Urothelium cell line (cell line): ENCODE data around the gene ACTG2.

Experiments
- DNase-seq: peaks from one replicate; pipeline ENCODE4 v3.0.0; 2011; ENCODE audit warnings: low spot score, mixed read lengths
- FAIRE-seq: peaks from 2 replicates; lab custom pipeline; 2011; peaks lifted over from hg19 to GRCh38; lab: Jason Lieb, UNC

ACTG2 gene

GRCh38 chr2:73911548-73912208 lies 18.9 kb downstream of the ACTG2 start:
- no peak for FAIRE-seq
- DNase-seq = no peak

GRCh38 chr2:73913414-73914054 lies 20.7 kb downstream of the ACTG2 start:
- no peak for FAIRE-seq
- DNase-seq = no peak

GRCh38 chr2:73914667-73915066 lies 21.9 kb downstream of the ACTG2 start:
- DNase-seq (no peak), FAIRE-seq (no peak)

GRCh38 chr2:73915437-73915993 lies 22.7 kb downstream of the ACTG2 start:
- FAIRE-seq (no peak), DNase-seq (no peak)

- DNase-seq = no peak
- FAIRE-seq = no peak
These were observed 23.9 kb downstream of the ACTG2 start for GRCh38 chr2:73916666-73917065.

- no peak for FAIRE-seq
These were observed 24.5 kb downstream of the ACTG2 start for GRCh38 chr2:73917296-73917695.

GRCh38 chr2:73917696-73918207 lies 24.9 kb downstream of the ACTG2 start:
- peak; percentile 17 for FAIRE-seq
- DNase-seq = no peak

More at GRCh38 chr2:73917296-73917695, 24.5 kb downstream of the ACTG2 start:
- DNase-seq = no peak

- FAIRE-seq (no peak), DNase-seq (no peak)
These were observed 26.0 kb downstream of the ACTG2 start for GRCh38 chr2:73918856-73919255.

- no peak for DNase-seq
- FAIRE-seq = no peak
These were observed 26.9 kb downstream of the ACTG2 start for GRCh38 chr2:73919596-73920228.

GRCh38 chr2:73920577-73921545 lies 28.1 kb downstream of the ACTG2 start:
- FAIRE-seq (no peak), DNase-seq (no peak)

- no peak for DNase-seq
- no peak for FAIRE-seq
These were observed 28.8 kb downstream of the ACTG2 start for GRCh38 chr2:73921581-73921980.

GRCh38 chr2:73922681-73923080 lies 29.9 kb downstream of the ACTG2 start:
- no peak for DNase-seq
- FAIRE-seq = no peak

GRCh38 chr2:73925033-73925704 lies 32.4 kb downstream of the ACTG2 start:
- FAIRE-seq (no peak), DNase-seq (no peak)

GRCh38 chr2:73925853-73926492 lies 33.2 kb downstream of the ACTG2 start:
- DNase-seq = no peak
- no peak for FAIRE-seq

- peak; percentile 99 for DNase-seq
- FAIRE-seq = peak; percentile 99
These were observed 33.9 kb downstream of the ACTG2 start, which contains the start of gene DGUOK for GRCh38 chr2:73926493-73927327. Gene DGUOK, plus strand, starts transcription at chr2:73926880. Its CDS starts 31 bp downstream, at chr2:73926911.

- DNase-seq = no peak
- FAIRE-seq = no peak
These were observed 34.5 kb downstream of the ACTG2 start for GRCh38 chr2:73927344-73927743.

- no peak for FAIRE-seq
- DNase-seq = no peak
These were observed 36.1 kb downstream of the ACTG2 start for GRCh38 chr2:73928963-73929347.

GRCh38 chr2:73930386-73930785 lies 37.6 kb downstream of the ACTG2 start:
- no peak for FAIRE-seq
- no peak for DNase-seq
